Lung (tissue), 12 donors: Measurements from ENCODE around the gene RGL4. TPM values are rescaled to one million over a fixed set of nuclear protein-coding genes. Genes with fewer than 3 reads are reported as not detected.

Source experiments
- ATAC-seq: fragments of 200-7000 bp; cut with Tn5 transposase; one replicate; pipeline ENCODE4 v1.9.1; 2020; ENCODE audit warnings: moderate number of reproducible peaks; ENCODE audit not compliant: insufficient read depth, low FRiP score
- DNase-seq, 3 donors: peaks; one replicate each; pipeline ENCODE4 v3.0.0-alpha.2; 2013 to 2017
- H3K27ac ChIP-seq, 2 donors: one replicate each; pipeline ENCODE4 v1.5.1; 2013; ENCODE audit warnings: mild to moderate bottlenecking in 2 of 2, moderate library complexity in 2 of 2, control low read depth in 1 of 2, inconsistent platforms in 1 of 2, low read depth in 1 of 2, low read length in 1 of 2
- H3K27me3 ChIP-seq, 3 donors: one replicate each; pipeline ENCODE4 v1.5.1; 2013; ENCODE audit warnings: low read length in 2 of 3; ENCODE audit not compliant: control insufficient read depth in 3 of 3, insufficient read depth in 3 of 3
- H3K36me3 ChIP-seq, 4 donors: one replicate each; pipeline ENCODE4 v1.5.1; 2013; ENCODE audit warnings: low read length in 4 of 4, mild to moderate bottlenecking in 1 of 4, moderate library complexity in 1 of 4; ENCODE audit not compliant: control insufficient read depth in 4 of 4, insufficient read depth in 4 of 4
- H3K4me1 ChIP-seq, 5 donors: one replicate each; pipeline ENCODE4 v1.5.1; 2013; ENCODE audit warnings: low read length in 5 of 5, mild to moderate bottlenecking in 2 of 5, moderate library complexity in 1 of 5; ENCODE audit not compliant: control insufficient read depth in 5 of 5, insufficient read depth in 5 of 5
- H3K4me3 ChIP-seq: one replicate; pipeline ENCODE4 v1.5.1; 2013; ENCODE audit warnings: mild to moderate bottlenecking, control low read depth, moderate library complexity
- H3K9ac ChIP-seq, 2 donors: one replicate each; pipeline ENCODE4 v1.5.1; 2013; ENCODE audit warnings: low read length in 2 of 2, control low read depth in 1 of 2; ENCODE audit not compliant: insufficient read depth in 1 of 2
- H3K9me3 ChIP-seq, 4 donors: one replicate each; pipeline ENCODE4 v1.5.1; 2013; ENCODE audit warnings: low read length in 3 of 4, mild to moderate bottlenecking in 1 of 4, moderate library complexity in 1 of 4; ENCODE audit not compliant: control insufficient read depth in 4 of 4, insufficient read depth in 3 of 4
- CTCF ChIP-seq: IDR thresholded peaks from 2 replicates; pipeline ENCODE4 v1.5.1; 2012; ENCODE audit warnings: mild to moderate bottlenecking; ENCODE audit errors: control extremely low read depth, extremely low read depth
- WGBS, 2 donors: extraction: QIAGEN DNeasy Blood & Tissue Kit; methylation state at CpG; one replicate each; pipeline ENCODE4 v1.1.7; 2013; 5-methylcytosine and 5-hydroxymethylcytosine counted together
- polyA plus RNA-seq, 2 donors: library from polyadenylated mRNA; stranded (reverse); fragments of 200-250 nt; gene quantifications; one replicate each; pipeline ENCODE4 v1.2.1, GENCODE V29; 2013
- total RNA-seq, 2 donors: library from RNA; depleted of rRNA in 1 of 2; stranded (reverse); fragments of >200 nt in 1 of 2; gene quantifications; one replicate each; pipeline ENCODE4 v1.2.1, GENCODE V29; 2014 to 2021
- donor health status: control.
- donor health status: control.
- donor health status: Bipolar disorder and iron deficiency.
- donor health status: healthy.
- donor health status: DM: yes; HTN: yes; CAD: no.

Gene RGL4
- total and polyA plus RNA-seq, 4 donors, result 1.3 to 37.0 (median 2.6) TPM

GRCh38 chr22:23695141-23695540, 4.3 kb downstream of the RGL4 start:
- Histone ChIP-seq H3K4me1 (no peaks in the 10 kb centered on the region), H3K4me3 (no peak overlapping the region), H3K27me3 (no peaks in the 10 kb centered on the region), H3K9me3 (peaks cover 0 to 2% (median 0%) of the 10 kb centered on the region in 4 donors), H3K27ac (no peak overlapping the region), H3K9ac (no peak overlapping the region), H3K36me3 (peaks cover 9 to 37% (median 19%) of the 10 kb centered on the region in 4 donors)
- no peak for TF ChIP-seq CTCF
- ATAC-seq, result no peak
- 45 to 55% methylated on average over 3 of the region's 3 CpGs for WGBS, 2 donors
- no peak for DNase-seq

- Histone ChIP-seq H3K36me3 (peaks cover 14 to 40% (median 25%) of the 10 kb centered on the region in 4 donors), H3K27ac (peak overlapping the region in 1 of 2 donors; percentile 72), H3K27me3 (no peaks in the 10 kb centered on the region), H3K4me1 (no peaks in the 10 kb centered on the region), H3K4me3 (no peak overlapping the region), H3K9me3 (peaks cover 0 to 2% (median 0%) of the 10 kb centered on the region in 4 donors), H3K9ac (no peak overlapping the region)
- 62 to 81% methylated on average over 19 of the region's 19 CpGs for WGBS, 2 donors
- no peak for DNase-seq
- TF ChIP-seq CTCF, result no peak
- no peak for ATAC-seq
These were observed 4.9 kb downstream of the RGL4 start for GRCh38 chr22:23695571-23696325.

GRCh38 chr22:23696326-23696851, 5.6 kb downstream of the RGL4 start:
- Histone ChIP-seq H3K27ac (peak overlapping the region in 1 of 2 donors; percentile 51), H3K9me3 (peaks cover 0 to 2% (median 0%) of the 10 kb centered on the region in 4 donors), H3K27me3 (no peaks in the 10 kb centered on the region), H3K9ac (no peak overlapping the region), H3K4me3 (no peak overlapping the region), H3K36me3 (peaks cover 14 to 40% (median 27%) of the 10 kb centered on the region in 4 donors), H3K4me1 (no peaks in the 10 kb centered on the region)
- ATAC-seq (peak; percentile 49), DNase-seq (no peak)
- no peak for TF ChIP-seq CTCF
- 35 to 71% methylated on average over 13 of the region's 13 CpGs for WGBS, 2 donors
